Caco-2 (cell line): Measurements from ENCODE around the gene TKTL1. TPM values are rescaled to one million over a fixed set of nuclear protein-coding genes. Genes with fewer than 3 reads are reported as not detected.

Experiments used
- BruUV-seq: library from RNA; stranded (reverse); fragments of 400-500 nt; replicated peaks from 2 replicates; lab custom pipeline; 2021; lab: Mats Ljungman, UMichigan
- CTCF ChIA-PET: fragments of 300-600 bp; sonication (Branson Sonifier 250); formaldehyde crosslinking; loops from one replicate; lab custom pipeline; 2022; ENCODE audit warnings: antibody characterized with exemption; lab: Charles Lee
- POLR2A ChIA-PET: fragments of 300-600 bp; sonication (Branson Sonifier 250); formaldehyde crosslinking; loops from one replicate; lab custom pipeline; 2022; ENCODE audit warnings: antibody characterized with exemption; lab: Charles Lee
- DNase-seq, 2 experiments: peaks; one replicate each; pipeline versions ENCODE4 v3.0.0 to v3.0.0-alpha.2; 2020 to 2022
- H3K27me3 ChIP-seq: replicated peaks from 2 replicates; pipeline ENCODE4 v1.6.0; 2011; ENCODE audit warnings: low read length; ENCODE audit not compliant: control insufficient read depth, insufficient read depth
- H3K36me3 ChIP-seq: 2 replicates; pipeline ENCODE4 v1.5.1; 2011; ENCODE audit warnings: low read length; ENCODE audit not compliant: control insufficient read depth, insufficient read depth
- H3K4me1 ChIP-seq: fragments of 250-450 bp; sonication (Bioruptor Pico); 2 replicates; pipeline ENCODE4 v1.5.1; 2020; ENCODE audit warnings: mild to moderate bottlenecking
- H3K4me3 ChIP-seq: 2 replicates; pipeline ENCODE4 v1.5.1; 2011; ENCODE audit warnings: low read depth, mild to moderate bottlenecking, control low read depth, low read length
- H3K9me3 ChIP-seq: fragments of 250-450 bp; sonication (Bioruptor Pico); 2 replicates; pipeline ENCODE4 v1.5.1; 2020; ENCODE audit warnings: mild to moderate bottlenecking, moderate library complexity
- H3K27ac Mint-ChIP-seq: one replicate; pipeline ENCODE4 v1.8.0; 2022; ENCODE audit warnings: mixed read lengths; ENCODE audit not compliant: unreplicated experiment
- H3K27me3 Mint-ChIP-seq: one replicate; pipeline ENCODE4 v1.8.0; 2022; ENCODE audit warnings: mixed read lengths; ENCODE audit not compliant: insufficient read depth, unreplicated experiment
- H3K36me3 Mint-ChIP-seq: one replicate; pipeline ENCODE4 v1.8.0; 2022; ENCODE audit warnings: mild to moderate bottlenecking, mixed read lengths; ENCODE audit not compliant: insufficient read depth, unreplicated experiment
- H3K4me1 Mint-ChIP-seq: one replicate; pipeline ENCODE4 v1.8.0; 2022; ENCODE audit warnings: low read depth, mixed read lengths; ENCODE audit not compliant: unreplicated experiment
- H3K4me3 Mint-ChIP-seq: one replicate; pipeline ENCODE4 v1.8.0; 2022; ENCODE audit warnings: mild to moderate bottlenecking, moderate library complexity, mixed read lengths; ENCODE audit not compliant: unreplicated experiment
- H3K9me3 Mint-ChIP-seq: one replicate; pipeline ENCODE4 v1.8.0; 2022; ENCODE audit warnings: mixed read lengths; ENCODE audit not compliant: unreplicated experiment
- CTCF ChIP-seq, 2 experiments: fragments of 200-600 bp in 1 of 2; IDR thresholded peaks; 1 replicate in 1 of 2; 2 replicates in 1 of 2; pipeline versions ENCODE4 v1.5.1 to v1.8.0; 2011 to 2022; ENCODE audit warnings: antibody characterized with exemption in 1 of 2, control low read depth in 1 of 2, inconsistent platforms in 1 of 2, low read depth in 1 of 2, low read length in 1 of 2, mild to moderate bottlenecking in 1 of 2, moderate library complexity in 1 of 2; ENCODE audit not compliant: insufficient read depth in 1 of 2, severe bottlenecking in 1 of 2, unreplicated experiment in 1 of 2
- intact Hi-C: fragments of 100-400 bp; cut with micrococcal nuclease; formaldehyde crosslinking; loops from one replicate; pipeline ENCODE4 v1.10.0; 2022; ENCODE audit not compliant: unreplicated experiment
- total RNA-seq: library from RNA; stranded (reverse); gene quantifications from 2 replicates; pipeline ENCODE4 v1.2.3, GENCODE V29; 2022

Gene TKTL1
- total RNA-seq, 1 experiment from 2014 or later = not detected

- intact Hi-C loops = no loop called here
- Mint-ChIP-seq H3K4me1 (no peaks in the 10 kb centered on the region), H3K27me3 (no peaks in the 10 kb centered on the region), H3K27ac (no peak overlapping the region), H3K36me3 (peaks cover 84% of the 10 kb centered on the region), H3K9me3 (no peaks in the 10 kb centered on the region), H3K4me3 (no peak overlapping the region)
- Histone ChIP-seq H3K4me1 (no peaks in the 10 kb centered on the region), H3K4me3 (no peak overlapping the region), H3K9me3 (no peaks in the 10 kb centered on the region), H3K27me3 (no peaks in the 10 kb centered on the region), H3K36me3 (peaks cover 3% of the 10 kb centered on the region)
- ChIA-PET POLR2A (no interaction called here), CTCF (no interaction called here)
- BruUV-seq = no TSS peak
- no peak for DNase-seq
- TF ChIP-seq CTCF (IDR thresholded peaks at IDR 0.05; ENCODE audit: insufficient read depth in 1 of 2, low read depth in 1 of 2, low read length in 1 of 2, severe bottlenecking in 1 of 2, unreplicated experiment in 1 of 2) = no peak
Measured at GRCh38 chrX:154354013-154354412, 58.4 kb downstream of the TKTL1 start.

GRCh38 chrX:154354516-154354915, 58.9 kb downstream of the TKTL1 start:
- Mint-ChIP-seq H3K27ac (no peak overlapping the region), H3K4me3 (no peak overlapping the region), H3K9me3 (no peaks in the 10 kb centered on the region), H3K27me3 (no peaks in the 10 kb centered on the region), H3K36me3 (peaks cover 84% of the 10 kb centered on the region), H3K4me1 (no peaks in the 10 kb centered on the region)
- Histone ChIP-seq H3K4me1 (no peaks in the 10 kb centered on the region), H3K36me3 (peaks cover 3% of the 10 kb centered on the region), H3K27me3 (no peaks in the 10 kb centered on the region), H3K4me3 (no peak overlapping the region), H3K9me3 (no peaks in the 10 kb centered on the region)
- no peak for TF ChIP-seq CTCF (IDR thresholded peaks at IDR 0.05; ENCODE audit: insufficient read depth in 1 of 2, low read depth in 1 of 2, low read length in 1 of 2, severe bottlenecking in 1 of 2, unreplicated experiment in 1 of 2)
- intact Hi-C loops = no loop called here
- BruUV-seq = no TSS peak
- DNase-seq = no peak
- POLR2A ChIA-PET = interaction anchor here (0.5 kb wide), 1 partner anchor 21 kb away, joined by 4 read pairs; no protein-coding TSS in a partner anchor
- CTCF ChIA-PET = no interaction called here

- ChIA-PET POLR2A (interaction anchor here (0.5 kb wide), 1 partner anchor 20 kb away, joined by 4 read pairs; no protein-coding TSS in a partner anchor), CTCF (no interaction called here)
- Histone ChIP-seq H3K36me3 (peaks cover 3% of the 10 kb centered on the region), H3K27me3 (no peaks in the 10 kb centered on the region), H3K4me3 (no peak overlapping the region), H3K4me1 (no peaks in the 10 kb centered on the region), H3K9me3 (no peaks in the 10 kb centered on the region)
- Mint-ChIP-seq H3K27me3 (no peaks in the 10 kb centered on the region), H3K4me3 (no peak overlapping the region), H3K4me1 (no peaks in the 10 kb centered on the region), H3K36me3 (peaks cover 86% of the 10 kb centered on the region), H3K9me3 (no peaks in the 10 kb centered on the region), H3K27ac (no peak overlapping the region)
- DNase-seq = no peak
- BruUV-seq = no TSS peak
- intact Hi-C loops = no loop called here
- no peak for TF ChIP-seq CTCF (IDR thresholded peaks at IDR 0.05; ENCODE audit: insufficient read depth in 1 of 2, low read depth in 1 of 2, low read length in 1 of 2, severe bottlenecking in 1 of 2, unreplicated experiment in 1 of 2)
Measured at GRCh38 chrX:154355094-154355775, 59.6 kb downstream of the TKTL1 start.
